Peyer's patch (tissue), 4 donors: ENCODE data around the gene MAD1L1. TPM values are rescaled to one million over a fixed set of nuclear protein-coding genes. Genes with fewer than 3 reads are reported as not detected.

Source experiments
- DNase-seq, 3 donors: peaks; one replicate each; pipeline ENCODE4 v3.0.0-alpha.2; 2017 to 2019
- H3K27ac ChIP-seq, 4 donors: fragments of 200-600 bp; sonication (generic); one replicate each; pipeline ENCODE4 v1.5.1; 2016 to 2019
- H3K27me3 ChIP-seq, 2 donors: fragments of 200-600 bp; sonication (generic); one replicate each; pipeline ENCODE4 v1.5.1; 2019
- H3K36me3 ChIP-seq, 3 donors: fragments of 200-600 bp; sonication (generic); one replicate each; pipeline ENCODE4 v1.5.1; 2016 to 2019
- H3K4me1 ChIP-seq, 4 donors: fragments of 200-600 bp; sonication (generic); one replicate each; pipeline ENCODE4 v1.5.1; 2016 to 2019
- H3K4me3 ChIP-seq, 4 donors: fragments of 200-600 bp; sonication (generic); 1 replicate in 3 of 4; 2 replicates in 1 of 4; pipeline ENCODE4 v1.5.1; 2016 to 2019; ENCODE audit warnings: mild to moderate bottlenecking in 1 of 4
- H3K9me3 ChIP-seq, 4 donors: fragments of 200-600 bp; sonication (generic); one replicate each; pipeline ENCODE4 v1.5.1; 2016 to 2019; ENCODE audit warnings: mild to moderate bottlenecking in 1 of 4
- POLR2A ChIP-seq, 2 donors: fragments of 450-650 bp; IDR thresholded peaks; one replicate each; pipeline ENCODE4 v1.5.1; 2017; ENCODE audit warnings: antibody characterized with exemption in 2 of 2, mild to moderate bottlenecking in 2 of 2, moderate library complexity in 2 of 2
- total RNA-seq, 4 donors: library from RNA; depleted of rRNA; stranded (reverse); fragments of >200 nt; gene quantifications; one replicate each; pipeline ENCODE4 v1.1.0, GENCODE V29; 2016
- TF ChIP-seq, protein P1 (sequence below), 6 experiments: fragments of 450-650 bp in 4 of 6; fragments of 200-600 bp in 2 of 6; sonication (generic) in 1 of 6; IDR thresholded peaks; one replicate each; pipeline ENCODE4 v1.5.1; 2017 to 2019; ENCODE audit warnings: antibody characterized with exemption in 6 of 6, mild to moderate bottlenecking in 3 of 6, moderate library complexity in 1 of 6

The MAD1L1 gene
- total RNA-seq, 4 donors from 2014 or later = 43.9 to 417 (median 59.1) TPM

DNA sequence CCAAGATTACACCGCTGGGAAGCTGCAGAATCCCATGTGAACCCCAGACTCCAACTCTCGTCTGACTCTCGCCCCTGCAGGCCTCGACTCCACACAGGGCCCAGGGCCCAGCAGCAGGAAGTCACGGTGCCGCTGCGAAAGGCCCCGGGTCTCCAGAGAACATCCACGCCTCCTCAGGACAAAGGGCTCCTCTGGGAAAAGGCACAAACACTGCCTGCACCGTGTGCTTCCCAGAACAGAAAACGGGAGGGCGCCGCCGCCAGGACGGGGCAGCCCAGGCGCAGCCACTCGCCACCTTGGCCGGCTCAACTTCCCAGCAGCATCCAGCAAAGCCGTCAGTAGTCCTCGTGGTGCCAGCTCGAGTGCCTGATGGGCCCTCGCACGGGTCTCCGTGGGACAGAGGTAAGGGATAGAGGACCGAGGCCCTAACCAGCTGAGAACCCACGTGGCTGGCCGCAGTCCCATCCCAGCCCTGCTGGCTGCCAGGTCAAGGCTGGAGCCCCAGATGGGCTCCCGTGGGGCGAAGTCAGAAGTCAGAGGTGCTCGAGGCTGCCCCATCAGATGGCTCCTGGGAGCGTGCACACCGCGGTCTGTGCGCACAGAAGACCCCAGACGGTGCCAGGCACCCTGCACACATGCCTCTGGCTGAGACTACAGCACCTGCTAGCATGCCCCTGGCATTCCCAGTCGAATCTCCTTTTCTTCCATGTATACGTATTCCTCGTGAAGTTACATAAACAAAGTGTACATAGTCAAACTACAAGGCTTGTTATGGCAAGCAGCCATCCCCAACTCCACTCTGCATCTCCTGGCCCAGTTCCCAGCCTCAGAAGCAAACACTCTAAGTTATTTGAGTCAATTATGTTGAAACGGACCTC is 60.2 kb downstream of the MAD1L1 start:
- Histone ChIP-seq H3K27me3 (no peaks in the 10 kb centered on the region), H3K36me3 (no peaks in the 10 kb centered on the region), H3K4me3 (no peak overlapping the region), H3K4me1 (peaks cover 0 to 12% (median 0%) of the 10 kb centered on the region in 4 donors), H3K27ac (no peak overlapping the region), H3K9me3 (no peaks in the 10 kb centered on the region)
- TF ChIP-seq POLR2A (IDR thresholded peaks at IDR 0.05) = no peak
- TF ChIP-seq, protein P1, sequence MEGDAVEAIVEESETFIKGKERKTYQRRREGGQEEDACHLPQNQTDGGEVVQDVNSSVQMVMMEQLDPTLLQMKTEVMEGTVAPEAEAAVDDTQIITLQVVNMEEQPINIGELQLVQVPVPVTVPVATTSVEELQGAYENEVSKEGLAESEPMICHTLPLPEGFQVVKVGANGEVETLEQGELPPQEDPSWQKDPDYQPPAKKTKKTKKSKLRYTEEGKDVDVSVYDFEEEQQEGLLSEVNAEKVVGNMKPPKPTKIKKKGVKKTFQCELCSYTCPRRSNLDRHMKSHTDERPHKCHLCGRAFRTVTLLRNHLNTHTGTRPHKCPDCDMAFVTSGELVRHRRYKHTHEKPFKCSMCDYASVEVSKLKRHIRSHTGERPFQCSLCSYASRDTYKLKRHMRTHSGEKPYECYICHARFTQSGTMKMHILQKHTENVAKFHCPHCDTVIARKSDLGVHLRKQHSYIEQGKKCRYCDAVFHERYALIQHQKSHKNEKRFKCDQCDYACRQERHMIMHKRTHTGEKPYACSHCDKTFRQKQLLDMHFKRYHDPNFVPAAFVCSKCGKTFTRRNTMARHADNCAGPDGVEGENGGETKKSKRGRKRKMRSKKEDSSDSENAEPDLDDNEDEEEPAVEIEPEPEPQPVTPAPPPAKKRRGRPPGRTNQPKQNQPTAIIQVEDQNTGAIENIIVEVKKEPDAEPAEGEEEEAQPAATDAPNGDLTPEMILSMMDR (IDR thresholded peaks at IDR 0.05) = no peak
- DNase-seq = no peak

DNA sequence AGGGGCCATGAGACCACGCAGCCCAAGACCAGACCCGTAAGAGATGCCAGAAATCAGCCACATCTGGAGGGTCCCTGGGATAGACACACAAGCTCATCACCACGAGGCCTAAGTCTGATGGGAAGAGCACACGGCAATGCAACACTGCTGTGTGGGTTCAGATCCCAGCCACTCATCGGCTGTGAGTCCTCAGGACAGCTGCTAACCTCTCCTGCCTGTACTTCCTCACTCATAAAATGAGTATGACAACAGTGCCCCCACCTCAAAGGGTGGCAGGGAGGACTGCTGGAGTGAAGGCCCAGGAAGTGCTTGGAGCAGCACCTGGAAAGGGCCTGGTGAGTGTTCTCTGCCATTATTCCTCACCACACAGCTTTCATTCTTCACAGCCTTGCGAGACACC is 60.9 kb downstream of the MAD1L1 start:
- H3K27me3 ChIP-seq = no peaks in the 10 kb centered on the region
- H3K4me3 ChIP-seq = no peak overlapping the region
- no peaks in the 10 kb centered on the region for H3K9me3 ChIP-seq
- no peak for DNase-seq
- H3K4me1 ChIP-seq = peaks cover 0 to 12% (median 0%) of the 10 kb centered on the region in 4 donors
- no peak overlapping the region for H3K27ac ChIP-seq
- TF ChIP-seq, protein P1 (IDR thresholded peaks at IDR 0.05) = no peak
- no peak for TF ChIP-seq POLR2A (IDR thresholded peaks at IDR 0.05)
- no peaks in the 10 kb centered on the region for H3K36me3 ChIP-seq

DNA sequence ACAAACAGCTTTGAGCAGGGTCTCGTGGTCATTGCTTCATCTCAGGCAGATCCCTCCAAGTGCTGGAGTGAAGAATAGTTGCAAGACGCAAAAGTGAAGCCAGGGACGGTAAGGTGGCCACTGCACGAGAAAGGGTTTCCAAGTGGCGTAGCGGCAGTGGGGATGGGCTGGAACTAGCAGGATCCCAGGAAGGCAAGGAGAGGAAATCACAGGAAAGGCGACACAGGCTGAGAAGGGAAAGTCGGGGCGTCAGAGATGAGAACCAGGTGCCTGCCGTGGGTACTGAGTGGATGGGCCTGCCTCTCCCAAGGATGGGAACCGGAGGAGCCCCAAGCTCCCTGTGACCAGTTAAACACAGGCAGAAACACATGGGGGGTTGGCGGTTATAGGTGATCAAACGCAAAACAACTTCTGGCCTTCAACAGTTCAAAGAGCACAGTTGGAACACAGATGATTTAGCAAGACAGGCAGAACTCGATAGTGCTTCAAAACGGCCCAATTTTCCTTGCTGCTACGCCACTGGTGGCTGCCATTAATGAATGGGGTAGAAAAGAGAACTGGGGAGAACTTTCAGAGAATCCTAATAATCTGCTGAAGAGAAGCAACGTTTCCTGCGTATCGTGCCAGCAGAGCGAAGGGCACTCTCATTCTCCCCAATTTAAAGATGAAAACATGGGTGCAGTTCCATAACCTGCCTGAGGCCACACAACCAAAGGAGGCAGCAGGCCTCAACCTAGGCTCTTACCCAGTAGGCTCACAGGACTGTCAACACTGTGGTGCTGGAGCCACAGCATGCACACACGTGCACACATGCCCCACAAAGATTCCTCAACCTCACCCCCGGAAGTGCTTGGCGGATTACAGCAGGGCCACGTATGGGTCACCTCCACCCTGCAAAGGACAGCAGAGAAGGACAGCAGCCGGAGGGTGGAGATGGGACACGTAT is 61.9 kb downstream of the MAD1L1 start:
- Histone ChIP-seq H3K4me3 (no peak overlapping the region), H3K9me3 (no peaks in the 10 kb centered on the region), H3K27me3 (no peaks in the 10 kb centered on the region), H3K27ac (no peak overlapping the region), H3K4me1 (peaks cover 0 to 12% (median 0%) of the 10 kb centered on the region in 4 donors), H3K36me3 (no peaks in the 10 kb centered on the region)
- TF ChIP-seq, protein P1 (IDR thresholded peaks at IDR 0.05) = no peak
- no peak for TF ChIP-seq POLR2A (IDR thresholded peaks at IDR 0.05)
- no peak for DNase-seq

DNA sequence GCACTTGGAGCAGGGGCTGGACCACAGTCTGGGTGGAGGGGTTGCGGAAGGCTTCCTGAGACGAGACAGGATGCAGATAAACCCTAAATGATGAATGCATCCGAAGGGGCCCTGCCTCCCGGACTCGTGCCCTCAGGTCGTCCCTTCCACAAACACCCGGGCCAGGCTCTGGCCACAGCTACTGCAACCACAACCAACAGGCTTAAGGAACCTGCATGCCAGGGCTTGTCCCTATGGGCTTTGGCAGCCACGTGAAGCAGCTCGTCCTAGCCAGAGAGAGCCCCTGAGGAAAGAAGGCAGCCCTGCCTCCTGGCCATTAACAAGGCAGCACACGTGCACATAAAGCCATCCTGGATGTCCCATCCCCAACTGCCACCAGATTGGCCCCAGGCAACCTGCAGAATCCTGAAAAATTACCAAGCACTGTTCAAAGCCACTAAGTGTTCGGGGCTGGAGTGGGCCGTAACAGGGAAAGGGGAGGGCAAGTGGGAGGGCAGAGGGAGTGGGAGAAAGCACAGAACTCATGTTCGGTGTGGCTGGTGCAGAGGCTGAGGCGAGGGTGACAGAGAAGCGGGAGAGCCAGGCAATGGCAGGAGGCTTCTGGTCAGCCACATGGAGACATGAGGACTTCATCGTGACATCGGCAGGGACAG is 62.7 kb downstream of the MAD1L1 start:
- Histone ChIP-seq H3K4me1 (peaks cover 0 to 12% (median 0%) of the 10 kb centered on the region in 4 donors), H3K27ac (no peak overlapping the region), H3K36me3 (no peaks in the 10 kb centered on the region), H3K4me3 (no peak overlapping the region), H3K9me3 (no peaks in the 10 kb centered on the region), H3K27me3 (no peaks in the 10 kb centered on the region)
- DNase-seq = no peak
- TF ChIP-seq POLR2A (IDR thresholded peaks at IDR 0.05) = no peak
- TF ChIP-seq, protein P1 (IDR thresholded peaks at IDR 0.05) = no peak

DNA sequence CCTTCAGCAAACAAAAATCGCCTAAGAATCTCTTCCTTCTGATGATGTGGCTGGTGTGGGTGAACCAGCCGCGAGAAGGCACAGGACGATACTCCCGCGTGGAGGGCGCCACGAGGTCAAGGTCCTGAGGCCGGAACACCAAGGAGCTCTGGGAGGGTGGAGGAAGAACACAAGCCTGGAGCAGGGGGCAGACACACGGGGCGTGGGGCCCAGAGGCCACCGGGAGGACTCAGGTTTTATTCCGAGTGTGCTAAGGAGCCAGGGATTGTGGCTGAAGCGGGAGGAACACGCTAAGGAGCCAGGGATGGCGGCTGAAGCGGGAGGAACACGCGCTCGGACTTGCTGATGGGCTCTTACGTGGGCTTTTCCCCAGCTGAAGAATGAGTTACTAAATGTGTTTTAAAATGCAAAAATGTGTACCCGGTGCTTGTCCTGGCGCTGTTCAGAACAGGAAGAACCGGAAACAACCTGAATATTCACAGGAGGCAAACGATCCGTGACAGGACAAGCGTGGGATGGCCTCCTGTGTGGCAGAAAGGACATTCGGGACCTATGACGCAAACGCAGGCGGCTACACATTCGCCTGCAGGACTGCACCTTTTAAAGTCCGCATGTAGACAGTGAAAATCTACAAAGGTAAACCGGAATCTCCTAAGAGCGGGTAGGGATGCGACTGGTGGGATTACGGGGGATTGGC is 64.0 kb downstream of the MAD1L1 start:
- no peak overlapping the region for H3K27ac ChIP-seq
- no peak for TF ChIP-seq POLR2A (IDR thresholded peaks at IDR 0.05)
- TF ChIP-seq, protein P1 (IDR thresholded peaks at IDR 0.05) = no peak
- DNase-seq = no peak
- H3K9me3 ChIP-seq = no peaks in the 10 kb centered on the region
- no peak overlapping the region for H3K4me3 ChIP-seq
- peaks cover 0 to 12% (median 0%) of the 10 kb centered on the region in 4 donors for H3K4me1 ChIP-seq
- H3K36me3 ChIP-seq = no peaks in the 10 kb centered on the region
- no peaks in the 10 kb centered on the region for H3K27me3 ChIP-seq
